ENCODE data around the gene UBE2L3.
"Not testable (repeated sequence)": the region's sequence is repeated elsewhere in the genome, so short reads cannot be mapped to it uniquely, and the experiment has no call there.

Gene UBE2L3

DNA sequence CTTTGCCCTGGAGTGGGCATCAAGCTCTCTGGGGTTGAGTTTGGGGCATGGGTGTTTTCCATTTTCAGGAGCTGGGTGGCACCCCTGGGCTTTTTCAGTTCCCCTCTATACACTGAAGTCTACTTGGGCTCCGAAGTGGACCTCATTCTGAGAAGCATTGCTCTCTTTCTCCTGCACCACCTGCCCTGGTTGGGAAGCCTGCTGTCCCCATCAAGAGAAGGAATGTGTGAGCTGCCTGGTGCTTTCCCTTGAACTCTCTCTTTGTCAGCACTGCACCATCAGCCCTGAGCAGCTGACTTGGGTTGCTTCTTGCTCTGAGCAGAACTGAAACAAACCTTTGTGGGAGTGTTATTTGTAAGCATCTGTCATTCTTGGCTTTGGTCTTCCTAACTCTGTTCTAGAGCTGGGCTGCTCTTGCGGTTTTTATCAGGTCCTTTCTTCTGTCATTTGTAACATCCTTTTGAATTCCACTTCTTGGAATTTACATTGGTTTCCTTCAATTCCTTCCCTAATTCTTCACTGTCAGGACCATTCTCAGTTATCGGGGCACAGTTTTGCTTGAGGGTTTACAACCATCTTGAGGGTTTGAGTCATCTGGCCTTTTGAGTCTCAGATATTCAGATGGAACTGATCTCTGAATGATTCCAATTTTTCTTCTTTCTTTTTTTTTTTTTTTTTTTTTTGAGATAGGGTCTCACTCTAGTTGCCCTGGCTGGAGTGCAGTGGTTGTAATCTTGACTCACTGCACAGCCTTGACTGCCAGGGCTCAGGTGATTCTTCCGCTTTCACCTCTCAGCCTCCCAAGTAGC is 20.5 kb downstream of the UBE2L3 start:
- Mint-ChIP-seq H3K27me3 (no peaks in the 10 kb centered on the region), H3K4me1 (ENCODE audit: low read depth) (peaks cover 69% of the 10 kb centered on the region), H3K9me3 (no peaks in the 10 kb centered on the region), H3K4me3 (peak overlapping the region; percentile 46), H3K27ac (peak overlapping the region; percentile 93), H3K36me3 (ENCODE audit: low read depth) (peaks cover 51% of the 10 kb centered on the region)
- peak; percentile 61 for DNase-seq

- no peak overlapping the region for H3K4me3 Mint-ChIP-seq
- no peaks in the 10 kb centered on the region for H3K27me3 Mint-ChIP-seq
- DNase-seq: no peak
- peak overlapping the region; percentile 83 for H3K27ac Mint-ChIP-seq
- peaks cover 57% of the 10 kb centered on the region for H3K36me3 Mint-ChIP-seq (ENCODE audit: low read depth)
- H3K9me3 Mint-ChIP-seq: no peaks in the 10 kb centered on the region
- peaks cover 77% of the 10 kb centered on the region for H3K4me1 Mint-ChIP-seq (ENCODE audit: low read depth)
Observed at GRCh38 chr22:21589396-21589795, 21.9 kb downstream of the UBE2L3 start.

GRCh38 chr22:21590809-21591641 is 23.5 kb downstream of the UBE2L3 start:
- H3K9me3 Mint-ChIP-seq: no peaks in the 10 kb centered on the region
- H3K27ac Mint-ChIP-seq: peak overlapping the region; percentile 84
- H3K4me1 Mint-ChIP-seq (ENCODE audit: low read depth): peaks cover 75% of the 10 kb centered on the region
- no peaks in the 10 kb centered on the region for H3K27me3 Mint-ChIP-seq
- H3K36me3 Mint-ChIP-seq (ENCODE audit: low read depth): peaks cover 65% of the 10 kb centered on the region
- DNase-seq: no peak
- no peak overlapping the region for H3K4me3 Mint-ChIP-seq

GRCh38 chr22:21591695-21592094 is 24.2 kb downstream of the UBE2L3 start:
- Mint-ChIP-seq H3K4me1 (ENCODE audit: low read depth) (peaks cover 76% of the 10 kb centered on the region), H3K4me3 (no peak overlapping the region), H3K27ac (peak overlapping the region; percentile 78), H3K36me3 (ENCODE audit: low read depth) (peaks cover 72% of the 10 kb centered on the region), H3K9me3 (no peaks in the 10 kb centered on the region), H3K27me3 (no peaks in the 10 kb centered on the region)
- no peak for DNase-seq

- H3K4me3 Mint-ChIP-seq: no peak overlapping the region
- DNase-seq: no peak
- peaks cover 74% of the 10 kb centered on the region for H3K36me3 Mint-ChIP-seq (ENCODE audit: low read depth)
- H3K27ac Mint-ChIP-seq: peak overlapping the region; percentile 18
- H3K9me3 Mint-ChIP-seq: no peaks in the 10 kb centered on the region
- H3K27me3 Mint-ChIP-seq: no peaks in the 10 kb centered on the region
- peaks cover 70% of the 10 kb centered on the region for H3K4me1 Mint-ChIP-seq (ENCODE audit: low read depth)
Observed at GRCh38 chr22:21592422-21592821, 24.9 kb downstream of the UBE2L3 start.

DNA sequence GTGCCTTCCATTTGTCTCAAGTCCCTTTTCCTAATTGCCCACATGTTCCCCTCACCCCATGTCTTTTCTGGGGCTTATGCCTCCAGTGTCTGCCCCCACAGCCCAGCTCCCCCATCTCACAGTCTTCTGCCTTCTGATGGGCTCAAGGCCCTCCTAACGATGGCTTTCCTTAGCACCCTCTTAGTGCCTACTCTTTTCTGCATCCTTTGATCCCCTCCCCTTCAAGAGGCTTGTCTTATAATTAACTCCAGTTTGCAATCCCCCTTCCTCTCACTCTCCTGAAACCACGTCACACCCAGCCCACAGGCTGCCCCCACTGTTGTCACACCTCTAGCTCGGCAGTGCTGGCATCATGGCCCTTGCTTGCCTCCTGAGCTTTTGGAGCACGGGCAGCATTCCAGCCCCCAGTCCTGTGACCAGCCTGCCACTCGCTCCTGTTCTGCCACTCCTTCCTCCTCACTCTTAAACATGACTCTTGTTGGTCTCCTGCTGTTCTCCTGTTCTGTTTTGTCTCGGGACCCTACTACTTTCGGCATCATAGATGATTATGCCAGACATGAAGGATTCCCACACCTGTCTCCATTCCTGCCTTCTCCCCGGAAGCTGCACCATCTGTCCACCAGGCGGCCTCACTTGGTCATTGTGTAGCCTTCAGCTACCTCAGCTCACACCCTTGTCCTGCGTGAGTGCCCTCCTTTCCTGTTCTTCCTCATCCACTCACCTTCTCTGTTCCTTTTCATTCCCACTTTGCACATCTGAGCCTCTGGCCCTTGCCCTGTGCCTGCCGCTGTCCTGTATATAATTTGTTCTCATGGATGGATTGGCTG is 26.1 kb downstream of the UBE2L3 start:
- Mint-ChIP-seq H3K27me3 (no peaks in the 10 kb centered on the region), H3K9me3 (no peaks in the 10 kb centered on the region), H3K4me1 (ENCODE audit: low read depth) (peaks cover 63% of the 10 kb centered on the region), H3K36me3 (ENCODE audit: low read depth) (peaks cover 75% of the 10 kb centered on the region), H3K27ac (peak overlapping the region; percentile 6), H3K4me3 (no peak overlapping the region)
- no peak for DNase-seq

- H3K4me3 Mint-ChIP-seq: no peak overlapping the region
- peaks cover 80% of the 10 kb centered on the region for H3K36me3 Mint-ChIP-seq (ENCODE audit: low read depth)
- no peak for DNase-seq
- H3K9me3 Mint-ChIP-seq: no peaks in the 10 kb centered on the region
- H3K27me3 Mint-ChIP-seq: no peaks in the 10 kb centered on the region
- H3K4me1 Mint-ChIP-seq (ENCODE audit: low read depth): peaks cover 63% of the 10 kb centered on the region
- peak overlapping the region; percentile 2 for H3K27ac Mint-ChIP-seq
Observed at GRCh38 chr22:21594865-21595452, 27.4 kb downstream of the UBE2L3 start.

DNA sequence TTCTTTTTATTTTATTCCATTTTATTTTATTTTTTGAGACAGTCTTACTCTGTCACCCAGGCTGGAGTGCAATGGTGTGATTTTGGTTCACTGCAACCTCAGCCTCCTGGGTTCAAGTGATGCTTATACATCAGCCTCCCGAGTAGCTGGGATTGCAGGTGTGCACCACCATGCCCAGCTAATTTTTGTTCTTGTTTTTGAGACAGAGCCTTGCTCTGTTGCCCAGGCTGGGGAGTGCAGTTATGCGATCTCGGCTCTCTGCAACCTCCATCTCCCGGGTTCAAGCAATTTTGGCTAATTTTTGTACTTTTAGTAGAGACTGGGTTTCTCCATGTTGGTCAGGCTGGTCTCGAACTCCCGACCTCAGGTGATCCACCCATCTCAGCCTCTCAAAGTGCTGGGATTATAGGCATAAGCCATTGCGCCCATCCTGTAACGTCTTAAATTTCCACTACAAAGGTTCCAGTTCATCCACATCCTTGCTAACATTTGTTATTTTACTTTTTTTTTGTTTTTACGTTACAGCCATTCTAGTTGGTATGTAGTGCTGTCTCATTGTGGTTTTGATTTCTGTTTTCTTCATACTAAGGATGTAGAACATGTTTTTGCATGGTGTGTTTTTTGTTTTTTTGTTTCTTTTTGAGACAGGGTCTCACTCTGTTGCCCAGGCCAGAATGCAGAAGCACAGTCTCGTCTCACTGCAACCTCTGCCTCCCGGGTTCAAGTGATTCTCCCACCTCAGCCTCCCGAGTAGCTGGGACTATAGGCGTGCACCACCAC is 29.0 kb downstream of the UBE2L3 start:
- not testable (repeated sequence) for H3K27ac Mint-ChIP-seq, H3K9me3 Mint-ChIP-seq, H3K4me3 Mint-ChIP-seq, DNase-seq, H3K27me3 Mint-ChIP-seq
- Mint-ChIP-seq H3K4me1 (ENCODE audit: low read depth) (peaks cover 52% of the 10 kb centered on the region), H3K36me3 (ENCODE audit: low read depth) (peaks cover 72% of the 10 kb centered on the region)

DNA sequence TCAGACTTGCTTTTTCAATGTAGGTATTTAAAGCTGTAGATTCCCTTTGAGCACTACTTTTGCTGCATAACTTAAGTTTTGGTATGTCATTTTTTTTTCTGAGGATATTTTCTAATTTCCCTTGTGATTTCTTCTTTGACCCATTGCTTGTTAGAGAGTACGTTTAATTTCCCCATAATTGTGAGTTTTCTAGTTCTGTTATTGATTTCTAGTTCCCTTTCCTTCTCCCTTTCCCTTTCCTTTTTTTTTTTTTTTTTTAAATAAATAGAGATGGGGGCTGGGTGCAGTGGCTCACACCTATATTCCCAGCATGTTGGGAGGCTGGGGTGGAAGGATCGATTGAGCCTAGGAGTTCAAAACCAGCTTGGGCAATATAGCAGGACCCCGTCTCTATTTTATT is 30.8 kb downstream of the UBE2L3 start:
- no peak for DNase-seq
- H3K9me3 Mint-ChIP-seq: no peaks in the 10 kb centered on the region
- H3K4me1 Mint-ChIP-seq (ENCODE audit: low read depth): peaks cover 47% of the 10 kb centered on the region
- H3K27ac Mint-ChIP-seq: peak overlapping the region; percentile 27
- no peak overlapping the region for H3K4me3 Mint-ChIP-seq
- H3K27me3 Mint-ChIP-seq: no peaks in the 10 kb centered on the region
- H3K36me3 Mint-ChIP-seq (ENCODE audit: low read depth): peaks cover 64% of the 10 kb centered on the region

DNA sequence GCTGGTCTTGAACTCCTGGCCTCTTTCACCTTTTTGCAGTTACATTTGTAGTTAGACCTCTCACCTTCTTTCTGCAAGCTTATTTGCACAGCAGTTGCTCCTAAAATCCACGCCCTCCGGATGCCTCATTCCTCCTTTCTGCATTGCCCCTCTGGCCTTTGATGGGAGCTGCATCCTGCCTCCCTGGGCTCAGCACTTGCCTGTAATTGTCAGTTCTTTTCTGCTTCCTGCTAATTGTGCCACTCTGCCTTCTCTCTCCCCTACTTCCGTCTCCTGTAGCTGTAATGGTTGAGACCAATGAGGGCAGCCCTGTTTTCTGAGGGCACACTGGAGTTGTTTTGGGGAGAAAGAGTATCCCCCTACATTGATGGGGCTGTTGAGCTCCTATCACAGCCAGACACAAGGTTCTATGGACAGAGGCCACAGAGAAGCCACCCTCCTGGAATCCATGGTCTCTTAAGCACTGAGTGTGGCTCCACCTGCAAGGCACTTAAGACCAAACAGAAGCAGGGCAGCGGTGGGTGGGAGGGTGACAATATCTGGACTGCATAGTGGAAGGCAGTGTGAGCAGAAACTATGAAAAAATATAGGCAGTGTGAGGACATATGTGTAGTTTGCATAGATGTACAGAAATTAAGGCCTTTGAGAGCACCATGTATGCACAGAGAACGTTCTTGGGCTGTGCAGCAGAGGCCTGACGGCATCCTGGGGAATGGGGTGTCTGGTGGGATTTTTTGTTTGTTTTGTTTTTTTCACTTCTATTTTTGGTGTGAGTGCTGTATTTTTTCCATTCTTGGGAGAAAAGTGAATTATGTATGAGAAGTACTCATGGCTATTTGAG is 31.8 kb downstream of the UBE2L3 start:
- no peaks in the 10 kb centered on the region for H3K9me3 Mint-ChIP-seq
- H3K4me3 Mint-ChIP-seq: no peak overlapping the region
- H3K36me3 Mint-ChIP-seq (ENCODE audit: low read depth): peaks cover 57% of the 10 kb centered on the region
- no peaks in the 10 kb centered on the region for H3K27me3 Mint-ChIP-seq
- peaks cover 38% of the 10 kb centered on the region for H3K4me1 Mint-ChIP-seq (ENCODE audit: low read depth)
- H3K27ac Mint-ChIP-seq: peak overlapping the region; percentile 73
- DNase-seq: no peak

DNA sequence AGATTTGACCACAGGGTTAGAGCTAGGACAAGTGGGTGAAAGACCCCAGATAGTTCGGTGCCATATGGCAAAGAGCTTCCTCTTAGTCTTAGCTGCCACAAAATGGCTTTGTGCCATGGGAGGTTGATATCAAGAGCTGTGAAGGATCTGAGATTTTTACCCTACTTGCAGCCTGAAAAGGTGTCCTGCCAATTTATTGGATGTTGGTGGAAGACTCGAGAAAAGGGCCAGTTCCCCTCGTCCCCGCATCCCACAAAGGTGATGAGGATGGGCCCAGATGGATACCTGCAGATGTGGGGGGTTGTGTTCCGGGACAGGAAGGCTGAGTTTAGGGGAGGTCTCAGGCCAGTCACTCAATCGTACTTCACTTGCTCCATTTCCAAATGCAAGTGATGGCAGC is 35.1 kb downstream of the UBE2L3 start:
- no peak for DNase-seq
- no peaks in the 10 kb centered on the region for H3K27me3 Mint-ChIP-seq
- no peaks in the 10 kb centered on the region for H3K9me3 Mint-ChIP-seq
- peak overlapping the region; percentile 51 for H3K27ac Mint-ChIP-seq
- peaks cover 44% of the 10 kb centered on the region for H3K36me3 Mint-ChIP-seq (ENCODE audit: low read depth)
- peaks cover 41% of the 10 kb centered on the region for H3K4me1 Mint-ChIP-seq (ENCODE audit: low read depth)
- no peak overlapping the region for H3K4me3 Mint-ChIP-seq

DNA sequence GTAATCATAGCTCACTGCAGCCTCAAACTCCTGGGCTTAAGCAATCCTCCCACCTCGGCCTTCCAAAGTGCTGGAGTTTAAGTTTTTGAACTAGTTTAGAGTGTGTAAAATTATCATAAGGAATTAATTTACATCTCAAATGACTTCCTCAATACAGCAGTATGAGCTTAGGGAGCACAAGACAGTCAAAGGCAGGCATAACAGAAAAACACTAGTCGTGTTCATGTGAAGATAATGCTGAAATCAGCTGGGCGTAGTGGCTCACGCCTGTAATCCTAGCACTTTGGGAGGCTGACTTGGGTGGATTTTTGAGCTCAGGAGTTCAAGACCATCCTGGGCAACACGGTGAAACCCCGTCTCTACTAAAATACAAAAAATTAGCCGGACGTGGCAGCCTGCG is 36.5 kb downstream of the UBE2L3 start:
- DNase-seq: no peak
- H3K9me3 Mint-ChIP-seq: no peaks in the 10 kb centered on the region
- peaks cover 46% of the 10 kb centered on the region for H3K36me3 Mint-ChIP-seq (ENCODE audit: low read depth)
- peaks cover 40% of the 10 kb centered on the region for H3K4me1 Mint-ChIP-seq (ENCODE audit: low read depth)
- no peaks in the 10 kb centered on the region for H3K27me3 Mint-ChIP-seq
- H3K27ac Mint-ChIP-seq: no peak overlapping the region
- no peak overlapping the region for H3K4me3 Mint-ChIP-seq
